BE2C (cell line): ENCODE measurements around the gene GDPD1.

Experiments used
- DNase-seq: peaks from one replicate; pipeline ENCODE4 v3.0.0-alpha.2; 2020
- H3K27me3 ChIP-seq: fragments of 250-450 bp; sonication (Bioruptor Pico); 2 replicates; pipeline ENCODE4 v1.5.1; 2020; ENCODE audit warnings: mild to moderate bottlenecking
- H3K36me3 ChIP-seq: fragments of 250-450 bp; sonication (Bioruptor Pico); 2 replicates; pipeline ENCODE4 v1.5.1; 2020; ENCODE audit warnings: mild to moderate bottlenecking
- H3K4me1 ChIP-seq: fragments of 250-450 bp; sonication (Bioruptor Pico); 2 replicates; pipeline ENCODE4 v1.5.1; 2020
- H3K4me3 ChIP-seq: 2 replicates; pipeline ENCODE4 v1.5.1; 2011; ENCODE audit warnings: low read depth, low read length
- H3K9me3 ChIP-seq: fragments of 250-450 bp; sonication (Bioruptor Pico); 2 replicates; pipeline ENCODE4 v1.5.1; 2020
- TF ChIP-seq, protein P1 (sequence below): IDR thresholded peaks from 2 replicates; pipeline ENCODE4 v1.5.1; 2012; ENCODE audit warnings: mild to moderate bottlenecking, low read depth, low read length

Gene GDPD1

DNA sequence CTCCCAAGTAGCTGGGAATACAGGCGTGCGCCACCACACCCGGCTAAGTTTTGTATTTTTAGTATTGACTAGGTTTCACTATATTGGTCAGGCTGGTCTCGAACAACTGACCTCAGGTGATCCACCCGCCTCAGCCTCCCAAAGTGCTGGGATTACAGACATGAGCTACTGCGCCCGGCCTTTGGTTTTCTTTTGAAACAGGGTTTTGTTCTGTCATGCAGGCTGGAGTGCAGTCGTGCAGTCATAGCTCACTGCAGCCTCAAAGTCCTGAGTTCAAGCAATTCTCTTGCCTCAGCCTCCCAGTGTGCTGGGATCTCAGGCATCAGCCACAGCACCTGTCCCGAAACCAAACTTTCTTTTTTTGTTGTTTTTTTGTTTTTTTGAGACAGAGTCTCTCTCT lies 39.7 kb upstream of the GDPD1 start:
- H3K9me3 ChIP-seq: no peaks in the 10 kb centered on the region
- H3K36me3 ChIP-seq: peaks cover 10% of the 10 kb centered on the region
- DNase-seq: no peak
- no peaks in the 10 kb centered on the region for H3K4me1 ChIP-seq
- H3K4me3 ChIP-seq: no peak overlapping the region
- TF ChIP-seq, protein P1, sequence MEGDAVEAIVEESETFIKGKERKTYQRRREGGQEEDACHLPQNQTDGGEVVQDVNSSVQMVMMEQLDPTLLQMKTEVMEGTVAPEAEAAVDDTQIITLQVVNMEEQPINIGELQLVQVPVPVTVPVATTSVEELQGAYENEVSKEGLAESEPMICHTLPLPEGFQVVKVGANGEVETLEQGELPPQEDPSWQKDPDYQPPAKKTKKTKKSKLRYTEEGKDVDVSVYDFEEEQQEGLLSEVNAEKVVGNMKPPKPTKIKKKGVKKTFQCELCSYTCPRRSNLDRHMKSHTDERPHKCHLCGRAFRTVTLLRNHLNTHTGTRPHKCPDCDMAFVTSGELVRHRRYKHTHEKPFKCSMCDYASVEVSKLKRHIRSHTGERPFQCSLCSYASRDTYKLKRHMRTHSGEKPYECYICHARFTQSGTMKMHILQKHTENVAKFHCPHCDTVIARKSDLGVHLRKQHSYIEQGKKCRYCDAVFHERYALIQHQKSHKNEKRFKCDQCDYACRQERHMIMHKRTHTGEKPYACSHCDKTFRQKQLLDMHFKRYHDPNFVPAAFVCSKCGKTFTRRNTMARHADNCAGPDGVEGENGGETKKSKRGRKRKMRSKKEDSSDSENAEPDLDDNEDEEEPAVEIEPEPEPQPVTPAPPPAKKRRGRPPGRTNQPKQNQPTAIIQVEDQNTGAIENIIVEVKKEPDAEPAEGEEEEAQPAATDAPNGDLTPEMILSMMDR: no peak
- H3K27me3 ChIP-seq: no peaks in the 10 kb centered on the region

DNA sequence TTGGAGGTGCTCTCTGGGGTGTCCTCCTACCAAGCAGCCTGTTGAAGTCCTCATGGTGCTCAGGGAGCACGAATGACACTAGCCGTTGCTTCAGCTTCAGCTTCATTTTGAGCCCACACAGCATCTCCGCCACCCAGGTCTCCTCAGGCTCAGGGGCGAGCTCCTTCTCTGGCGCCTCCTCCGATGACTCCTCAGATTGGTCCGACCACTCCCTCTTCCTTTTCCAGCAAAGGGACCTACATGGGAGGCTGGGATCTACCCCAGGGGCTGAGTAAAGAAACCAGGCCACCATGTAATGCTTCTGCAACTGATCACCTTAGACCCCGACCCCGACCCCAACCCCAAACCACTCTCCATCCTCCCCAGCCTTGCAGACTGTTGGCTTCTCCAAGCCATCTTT lies 38.8 kb upstream of the GDPD1 start:
- H3K27me3 ChIP-seq: no peaks in the 10 kb centered on the region
- TF ChIP-seq, protein P1: no peak
- H3K9me3 ChIP-seq: no peaks in the 10 kb centered on the region
- H3K4me3 ChIP-seq: no peak overlapping the region
- peaks cover 16% of the 10 kb centered on the region for H3K36me3 ChIP-seq
- no peaks in the 10 kb centered on the region for H3K4me1 ChIP-seq
- DNase-seq: no peak

DNA sequence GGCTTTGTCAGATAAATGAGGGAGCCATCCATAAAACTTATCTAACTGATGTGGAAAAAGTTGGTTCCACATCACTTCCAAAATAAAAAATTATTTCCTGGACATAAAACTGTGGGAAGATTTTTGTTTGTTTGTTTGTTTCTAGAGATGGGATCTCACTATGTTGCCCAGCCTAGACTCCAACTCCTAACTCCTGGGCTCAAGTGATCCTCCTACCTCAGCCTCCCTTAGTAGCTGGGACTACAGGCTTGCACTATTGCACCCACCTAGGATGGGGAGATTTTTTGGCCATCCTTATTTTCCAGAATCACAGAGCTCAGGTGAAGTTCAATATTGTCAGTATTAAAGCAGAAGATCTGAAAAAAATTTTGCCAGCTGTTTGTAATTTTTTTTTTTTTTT lies 34.3 kb upstream of the GDPD1 start:
- Histone ChIP-seq H3K27me3 (no peaks in the 10 kb centered on the region), H3K36me3 (peaks cover 26% of the 10 kb centered on the region), H3K4me3 (no peak overlapping the region), H3K4me1 (no peaks in the 10 kb centered on the region), H3K9me3 (no peaks in the 10 kb centered on the region)
- TF ChIP-seq, protein P1: no peak
- DNase-seq: no peak

DNA sequence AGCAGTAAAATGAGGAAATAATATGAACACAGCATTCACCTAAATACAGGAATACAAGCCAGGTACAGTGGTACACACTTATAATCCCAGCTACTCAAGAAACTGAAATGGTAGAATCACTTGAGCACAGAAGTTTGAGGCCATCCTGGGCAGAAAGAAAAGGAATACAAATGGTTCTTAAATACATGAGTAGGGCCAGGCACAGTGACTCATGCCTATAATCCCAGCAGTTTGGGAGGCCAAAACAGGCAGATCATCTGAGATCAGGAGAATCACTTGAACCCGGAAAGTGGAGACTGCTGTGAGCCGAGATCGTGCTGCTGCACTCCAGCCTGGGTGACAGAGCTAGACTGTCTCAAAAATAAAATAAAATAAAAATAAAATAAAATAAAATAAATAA lies 33.5 kb upstream of the GDPD1 start:
- Histone ChIP-seq H3K9me3 (no peaks in the 10 kb centered on the region), H3K27me3 (no peaks in the 10 kb centered on the region), H3K4me3 (no peak overlapping the region), H3K4me1 (no peaks in the 10 kb centered on the region), H3K36me3 (peaks cover 27% of the 10 kb centered on the region)
- DNase-seq: no peak
- TF ChIP-seq, protein P1: no peak

DNA sequence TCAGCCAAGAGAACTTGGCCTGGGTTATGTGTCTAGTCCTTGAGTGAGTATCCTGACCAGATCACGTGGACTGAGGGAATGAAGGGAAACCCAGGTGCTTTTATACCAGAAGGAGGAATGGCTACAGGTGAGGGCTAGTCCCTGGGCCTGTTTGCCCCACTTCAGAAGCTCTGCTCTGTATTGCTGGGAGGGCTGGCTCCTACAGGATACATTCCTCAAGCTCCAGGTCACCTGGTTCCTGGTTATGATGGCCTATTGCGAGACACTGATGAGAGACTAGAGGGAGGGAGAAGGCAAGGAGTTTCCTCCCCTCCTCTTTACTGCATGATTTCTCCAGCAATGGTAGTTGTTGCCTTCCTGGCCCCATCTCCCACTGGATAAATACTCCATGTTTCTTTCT lies 29.5 kb upstream of the GDPD1 start:
- H3K4me1 ChIP-seq: no peaks in the 10 kb centered on the region
- DNase-seq: no peak
- no peaks in the 10 kb centered on the region for H3K27me3 ChIP-seq
- peaks cover 55% of the 10 kb centered on the region for H3K36me3 ChIP-seq
- H3K4me3 ChIP-seq: no peak overlapping the region
- TF ChIP-seq, protein P1: no peak
- H3K9me3 ChIP-seq: no peaks in the 10 kb centered on the region

DNA sequence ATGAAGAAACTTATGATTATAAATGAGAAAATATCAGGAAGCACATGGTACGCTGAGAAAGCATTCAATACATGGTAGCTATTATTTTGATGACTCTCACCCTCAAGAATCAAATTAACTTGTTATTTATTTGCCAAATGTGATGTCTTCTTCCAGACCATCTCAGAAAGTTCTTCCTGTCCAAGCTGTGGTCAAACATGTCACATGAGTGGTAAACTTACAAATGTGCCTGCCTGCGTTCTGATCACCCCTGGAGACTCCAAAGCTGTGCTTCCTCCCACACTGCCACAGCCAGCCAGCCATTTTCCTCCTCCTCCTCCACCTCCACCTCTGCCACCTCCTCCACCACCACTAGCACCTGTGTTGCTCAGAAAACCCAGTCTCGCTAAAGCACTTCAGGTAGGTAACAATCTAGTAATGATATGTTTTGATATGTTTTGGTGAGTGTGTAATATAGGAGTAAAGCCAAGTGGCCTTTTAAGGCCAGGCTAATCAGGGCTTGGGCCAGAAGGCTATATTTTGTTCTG lies 26.9 kb upstream of the GDPD1 start:
- H3K27me3 ChIP-seq: no peaks in the 10 kb centered on the region
- TF ChIP-seq, protein P1: no peak
- H3K4me1 ChIP-seq: no peaks in the 10 kb centered on the region
- DNase-seq: no peak
- no peaks in the 10 kb centered on the region for H3K9me3 ChIP-seq
- no peak overlapping the region for H3K4me3 ChIP-seq
- H3K36me3 ChIP-seq: peaks cover 59% of the 10 kb centered on the region
